Adrenal gland (tissue), 5 donors: ENCODE results near the gene HEPACAM.

Source experiments
- POLR2A ChIP-seq, 2 donors: fragments of 450-650 bp; IDR thresholded peaks; one replicate each; pipeline ENCODE4 v1.6.1; 2017; ENCODE audit warnings: antibody characterized with exemption in 2 of 2, mild to moderate bottlenecking in 2 of 2, moderate library complexity in 1 of 2
- TF ChIP-seq, protein P1 (sequence below), 6 experiments: fragments of 450-650 bp in 4 of 6; fragments of 200-600 bp in 2 of 6; sonication (generic) in 1 of 6; IDR thresholded peaks; 1 replicate in 5 of 6; 2 replicates in 1 of 6; pipeline versions ENCODE4 v1.5.1 to v1.8.0; 2016 to 2021; ENCODE audit warnings: antibody characterized with exemption in 6 of 6, mild to moderate bottlenecking in 2 of 6, moderate library complexity in 1 of 6
- donor health status: DM: no; HTN: no; CAD: no.

DNA sequence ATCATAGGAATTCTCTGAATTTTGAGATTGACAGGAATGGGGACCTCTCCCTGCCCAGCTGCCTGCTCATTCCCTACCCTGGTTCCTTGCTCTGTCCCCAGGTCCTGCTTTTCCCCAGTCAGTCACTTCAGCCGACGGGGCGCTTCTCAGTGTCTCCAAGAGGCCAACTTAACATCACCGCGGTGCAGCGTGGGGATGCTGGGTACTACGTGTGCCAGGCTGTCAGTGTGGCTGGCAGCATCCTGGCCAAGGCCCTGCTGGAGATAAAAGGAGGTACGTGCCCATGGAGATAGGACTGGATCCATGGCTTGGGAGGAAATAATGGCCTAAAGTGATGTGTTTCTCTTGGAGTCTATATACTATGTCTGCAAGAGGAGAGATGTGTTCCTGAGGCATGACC, 63.6 kb downstream of the HEPACAM start:
- TF ChIP-seq, protein P1, sequence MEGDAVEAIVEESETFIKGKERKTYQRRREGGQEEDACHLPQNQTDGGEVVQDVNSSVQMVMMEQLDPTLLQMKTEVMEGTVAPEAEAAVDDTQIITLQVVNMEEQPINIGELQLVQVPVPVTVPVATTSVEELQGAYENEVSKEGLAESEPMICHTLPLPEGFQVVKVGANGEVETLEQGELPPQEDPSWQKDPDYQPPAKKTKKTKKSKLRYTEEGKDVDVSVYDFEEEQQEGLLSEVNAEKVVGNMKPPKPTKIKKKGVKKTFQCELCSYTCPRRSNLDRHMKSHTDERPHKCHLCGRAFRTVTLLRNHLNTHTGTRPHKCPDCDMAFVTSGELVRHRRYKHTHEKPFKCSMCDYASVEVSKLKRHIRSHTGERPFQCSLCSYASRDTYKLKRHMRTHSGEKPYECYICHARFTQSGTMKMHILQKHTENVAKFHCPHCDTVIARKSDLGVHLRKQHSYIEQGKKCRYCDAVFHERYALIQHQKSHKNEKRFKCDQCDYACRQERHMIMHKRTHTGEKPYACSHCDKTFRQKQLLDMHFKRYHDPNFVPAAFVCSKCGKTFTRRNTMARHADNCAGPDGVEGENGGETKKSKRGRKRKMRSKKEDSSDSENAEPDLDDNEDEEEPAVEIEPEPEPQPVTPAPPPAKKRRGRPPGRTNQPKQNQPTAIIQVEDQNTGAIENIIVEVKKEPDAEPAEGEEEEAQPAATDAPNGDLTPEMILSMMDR (IDR thresholded peaks at IDR 0.05), result no peak
- TF ChIP-seq POLR2A (IDR thresholded peaks at IDR 0.05), result no peak
